ENCODE measurements around the gene PPP6R2.
A peak's percentile ranks its signal among the peaks of the same experiment; 100 is the strongest.

The PPP6R2 gene

DNA sequence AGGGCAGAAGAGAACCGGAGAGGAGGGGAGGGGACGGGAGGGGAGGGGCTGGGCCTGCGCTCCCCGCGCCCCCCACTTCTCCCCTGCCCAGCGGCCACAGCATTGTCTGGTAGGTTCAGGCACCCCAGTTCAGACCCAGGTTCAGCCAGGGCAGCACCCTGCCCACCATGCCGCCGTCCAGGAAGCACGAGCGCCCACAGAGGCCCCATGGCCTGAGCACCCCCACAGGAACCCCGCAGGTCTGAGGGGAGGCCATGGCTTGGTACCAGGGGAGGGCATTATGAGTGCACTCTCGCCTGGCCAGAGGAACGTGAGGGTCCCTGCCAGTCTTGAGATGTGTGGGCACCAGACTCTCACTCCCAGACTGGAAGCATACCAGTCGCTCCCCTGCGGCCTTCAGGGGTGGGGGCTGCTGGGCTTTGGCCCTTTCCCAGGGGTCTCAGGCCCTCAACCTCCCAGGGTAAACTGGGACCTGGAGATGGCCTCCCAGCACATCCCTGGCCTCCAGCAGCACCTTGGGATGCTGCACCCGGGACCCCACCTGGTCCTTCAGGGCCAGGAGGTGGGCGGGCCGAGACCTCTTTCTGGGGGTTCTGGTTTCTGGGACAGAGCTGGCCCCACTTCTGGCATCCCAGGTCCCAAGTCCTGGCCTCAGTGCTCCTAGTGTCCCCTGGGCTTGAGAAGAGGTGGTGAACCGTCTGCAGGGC is 35.1 kb upstream of the PPP6R2 start:
- Histone ChIP-seq H3K4me3 (ENCODE audit: low read length) (peak overlapping the region; percentile 29), H3K4me2 (ENCODE audit: low read length) (peak overlapping the region; percentile 69), H3K9me3 (replicated peaks; ENCODE audit: low read length) (no peaks in the 10 kb centered on the region), H3K27me3 (ENCODE audit: control insufficient read depth, insufficient read depth, low read length) (no peaks in the 10 kb centered on the region), H3K36me3 (ENCODE audit: insufficient read depth, low read length) (peaks cover 5% of the 10 kb centered on the region), H3K9ac (ENCODE audit: low read depth, low read length) (peak overlapping the region; percentile 52), H3K4me1 (ENCODE audit: control insufficient read depth, insufficient read depth, low read length) (peaks cover 45% of the 10 kb centered on the region)

DNA sequence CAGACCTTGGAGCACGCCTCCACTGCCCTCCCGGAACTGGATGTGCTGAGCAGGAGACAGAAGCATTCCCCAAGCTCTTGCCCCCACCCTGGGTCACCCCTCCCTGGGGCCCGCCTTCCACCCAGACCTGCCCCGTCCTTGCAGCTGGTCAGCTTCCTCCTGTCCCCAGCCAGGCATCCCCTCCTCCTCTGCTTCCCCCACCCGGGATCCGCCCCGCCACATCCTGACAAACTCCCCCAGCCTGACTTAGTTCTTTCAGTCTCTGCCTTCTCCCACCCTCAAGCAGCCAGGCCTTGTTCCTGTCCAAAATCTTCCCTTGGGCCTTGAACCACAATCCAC is 34.6 kb upstream of the PPP6R2 start:
- Histone ChIP-seq H3K9ac (ENCODE audit: low read depth, low read length) (peak overlapping the region; percentile 52), H3K4me1 (ENCODE audit: control insufficient read depth, insufficient read depth, low read length) (peaks cover 40% of the 10 kb centered on the region)

DNA sequence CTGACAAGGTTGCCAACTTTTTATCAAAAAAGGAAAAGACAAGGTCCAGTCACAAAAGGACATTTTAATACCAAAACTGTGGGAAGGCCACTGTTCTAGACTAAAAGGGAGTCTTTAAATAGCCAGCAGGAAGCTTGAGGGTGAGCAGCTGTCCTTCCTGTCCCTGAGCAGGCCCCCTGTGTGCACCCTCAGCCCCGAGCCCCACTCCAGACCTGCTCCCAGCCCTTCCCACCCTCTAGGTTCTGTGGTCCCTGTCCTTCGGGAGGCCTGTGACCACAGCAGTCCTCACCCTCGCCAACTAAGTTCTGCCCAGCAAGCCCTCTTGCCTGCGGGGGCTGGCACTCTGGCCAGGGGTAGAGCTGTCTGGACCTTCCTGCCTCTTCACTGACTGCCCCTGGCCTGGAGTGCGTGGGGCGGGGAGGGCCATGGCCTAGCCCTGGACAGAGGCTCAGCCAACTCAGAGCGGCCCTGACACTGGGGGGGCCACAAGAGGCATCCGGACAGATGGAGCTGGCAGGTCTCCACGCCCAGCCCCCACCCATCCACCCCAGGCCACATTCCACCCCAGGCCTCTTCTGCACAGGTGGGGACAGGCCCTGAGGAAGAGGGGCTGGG is 34.0 kb upstream of the PPP6R2 start:
- no peaks in the 10 kb centered on the region for H3K9me3 ChIP-seq (replicated peaks; ENCODE audit: low read length)
- peaks cover 34% of the 10 kb centered on the region for H3K4me1 ChIP-seq (ENCODE audit: control insufficient read depth, insufficient read depth, low read length)
- peak overlapping the region; percentile 52 for H3K9ac ChIP-seq (ENCODE audit: low read depth, low read length)
- H3K4me3 ChIP-seq (ENCODE audit: low read length), result no peak overlapping the region
- H3K36me3 ChIP-seq (ENCODE audit: insufficient read depth, low read length), result peaks cover 5% of the 10 kb centered on the region
- H3K27me3 ChIP-seq (ENCODE audit: control insufficient read depth, insufficient read depth, low read length), result no peaks in the 10 kb centered on the region
- H3K4me2 ChIP-seq (ENCODE audit: low read length), result peak overlapping the region; percentile 69

More for the DNA sequence above, 34.6 kb upstream of the PPP6R2 start:
- peak overlapping the region; percentile 29 for H3K4me3 ChIP-seq (ENCODE audit: low read length)
- H3K4me2 ChIP-seq (ENCODE audit: low read length), result peak overlapping the region; percentile 69
- H3K36me3 ChIP-seq (ENCODE audit: insufficient read depth, low read length), result peaks cover 5% of the 10 kb centered on the region
- H3K9me3 ChIP-seq (replicated peaks; ENCODE audit: low read length), result no peaks in the 10 kb centered on the region
- no peaks in the 10 kb centered on the region for H3K27me3 ChIP-seq (ENCODE audit: control insufficient read depth, insufficient read depth, low read length)

DNA sequence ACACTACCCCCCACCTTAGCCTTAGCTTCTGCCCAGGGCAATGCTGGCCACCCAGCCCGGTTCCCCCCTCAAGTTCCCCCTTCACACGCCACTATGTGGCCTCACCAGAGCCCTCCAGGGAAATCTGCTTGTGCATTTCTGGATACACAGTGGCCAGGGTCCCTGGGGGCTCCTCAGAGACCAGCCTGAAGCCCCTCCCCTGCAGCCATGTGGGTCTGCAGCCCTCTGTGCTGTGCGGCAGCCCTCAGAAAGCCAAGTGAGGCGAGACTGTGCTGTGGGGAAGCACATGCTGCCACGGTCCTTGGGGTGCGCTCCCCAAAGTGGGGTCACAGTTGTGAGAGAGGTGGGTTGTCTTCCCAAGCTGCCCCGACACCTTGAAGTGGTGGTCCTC is 33.5 kb upstream of the PPP6R2 start:
- peaks cover 29% of the 10 kb centered on the region for H3K4me1 ChIP-seq (ENCODE audit: control insufficient read depth, insufficient read depth, low read length)

DNA sequence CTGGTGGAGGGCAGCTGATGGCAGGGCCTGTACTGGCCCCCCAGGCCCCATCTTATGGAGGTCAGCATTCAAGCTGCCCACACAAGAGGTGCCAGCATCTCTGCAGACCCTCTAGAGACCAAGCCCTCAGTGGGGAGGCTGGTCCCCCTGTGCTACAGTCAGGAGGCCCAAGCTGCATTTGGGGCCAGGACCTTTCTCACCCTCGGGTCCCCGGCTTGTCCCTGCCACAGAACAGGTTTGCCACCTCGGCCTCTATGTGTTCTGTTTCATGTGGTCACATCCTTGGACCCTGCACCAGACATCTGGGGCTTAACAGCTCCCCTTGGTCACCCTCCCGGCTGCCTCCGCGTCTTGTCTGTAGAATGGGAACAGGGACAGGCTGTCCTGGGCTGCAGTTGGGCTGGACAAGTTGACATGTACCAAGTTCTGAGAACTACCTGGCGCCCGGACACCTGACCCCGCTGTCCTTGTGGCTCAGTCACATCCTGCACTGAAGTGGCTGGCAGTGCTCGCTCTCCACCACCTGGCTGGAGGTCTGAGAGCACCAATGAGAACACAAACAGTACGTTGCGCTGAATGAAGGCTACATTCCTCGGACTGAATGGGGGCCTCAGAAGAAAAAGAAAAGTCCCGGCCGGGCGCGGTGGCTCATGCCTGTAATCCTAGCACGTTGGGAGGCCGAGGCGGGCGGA is 33.0 kb upstream of the PPP6R2 start:
- Histone ChIP-seq H3K9me3 (replicated peaks; ENCODE audit: low read length) (no peaks in the 10 kb centered on the region), H3K4me2 (ENCODE audit: low read length) (no peak overlapping the region), H3K4me1 (ENCODE audit: control insufficient read depth, insufficient read depth, low read length) (peaks cover 23% of the 10 kb centered on the region), H3K4me3 (ENCODE audit: low read length) (no peak overlapping the region), H3K36me3 (ENCODE audit: insufficient read depth, low read length) (peaks cover 5% of the 10 kb centered on the region), H3K9ac (ENCODE audit: low read depth, low read length) (no peak overlapping the region), H3K27me3 (ENCODE audit: control insufficient read depth, insufficient read depth, low read length) (no peaks in the 10 kb centered on the region)

More for the DNA sequence above, 33.5 kb upstream of the PPP6R2 start:
- no peaks in the 10 kb centered on the region for H3K27me3 ChIP-seq (ENCODE audit: control insufficient read depth, insufficient read depth, low read length)
- H3K9ac ChIP-seq (ENCODE audit: low read depth, low read length), result peak overlapping the region; percentile 52
- no peak overlapping the region for H3K4me3 ChIP-seq (ENCODE audit: low read length)
- H3K36me3 ChIP-seq (ENCODE audit: insufficient read depth, low read length), result peaks cover 5% of the 10 kb centered on the region
- no peaks in the 10 kb centered on the region for H3K9me3 ChIP-seq (replicated peaks; ENCODE audit: low read length)
- no peak overlapping the region for H3K4me2 ChIP-seq (ENCODE audit: low read length)

- Histone ChIP-seq H3K4me1 (ENCODE audit: control insufficient read depth, insufficient read depth, low read length) (peaks cover 19% of the 10 kb centered on the region), H3K36me3 (ENCODE audit: insufficient read depth, low read length) (peaks cover 5% of the 10 kb centered on the region), H3K4me3 (ENCODE audit: low read length) (no peak overlapping the region), H3K4me2 (ENCODE audit: low read length) (no peak overlapping the region), H3K9me3 (replicated peaks; ENCODE audit: low read length) (no peaks in the 10 kb centered on the region), H3K27me3 (ENCODE audit: control insufficient read depth, insufficient read depth, low read length) (no peaks in the 10 kb centered on the region), H3K9ac (ENCODE audit: low read depth, low read length) (no peak overlapping the region)
Measured at GRCh38 chr22:50310949-50311444, 32.1 kb upstream of the PPP6R2 start.

- Histone ChIP-seq H3K36me3 (ENCODE audit: insufficient read depth, low read length) (peaks cover 3% of the 10 kb centered on the region), H3K4me2 (ENCODE audit: low read length) (no peak overlapping the region), H3K27me3 (ENCODE audit: control insufficient read depth, insufficient read depth, low read length) (no peaks in the 10 kb centered on the region), H3K4me1 (ENCODE audit: control insufficient read depth, insufficient read depth, low read length) (peaks cover 19% of the 10 kb centered on the region), H3K9me3 (replicated peaks; ENCODE audit: low read length) (no peaks in the 10 kb centered on the region), H3K9ac (ENCODE audit: low read depth, low read length) (no peak overlapping the region), H3K4me3 (ENCODE audit: low read length) (no peak overlapping the region)
Measured at GRCh38 chr22:50311606-50312351, 31.3 kb upstream of the PPP6R2 start.

- Histone ChIP-seq H3K9ac (ENCODE audit: low read depth, low read length) (no peak overlapping the region), H3K9me3 (replicated peaks; ENCODE audit: low read length) (no peaks in the 10 kb centered on the region), H3K36me3 (ENCODE audit: insufficient read depth, low read length) (no peaks in the 10 kb centered on the region), H3K4me1 (ENCODE audit: control insufficient read depth, insufficient read depth, low read length) (peaks cover 19% of the 10 kb centered on the region), H3K4me3 (ENCODE audit: low read length) (no peak overlapping the region), H3K4me2 (ENCODE audit: low read length) (no peak overlapping the region), H3K27me3 (ENCODE audit: control insufficient read depth, insufficient read depth, low read length) (no peaks in the 10 kb centered on the region)
Measured at GRCh38 chr22:50312371-50312770, 30.8 kb upstream of the PPP6R2 start.

DNA sequence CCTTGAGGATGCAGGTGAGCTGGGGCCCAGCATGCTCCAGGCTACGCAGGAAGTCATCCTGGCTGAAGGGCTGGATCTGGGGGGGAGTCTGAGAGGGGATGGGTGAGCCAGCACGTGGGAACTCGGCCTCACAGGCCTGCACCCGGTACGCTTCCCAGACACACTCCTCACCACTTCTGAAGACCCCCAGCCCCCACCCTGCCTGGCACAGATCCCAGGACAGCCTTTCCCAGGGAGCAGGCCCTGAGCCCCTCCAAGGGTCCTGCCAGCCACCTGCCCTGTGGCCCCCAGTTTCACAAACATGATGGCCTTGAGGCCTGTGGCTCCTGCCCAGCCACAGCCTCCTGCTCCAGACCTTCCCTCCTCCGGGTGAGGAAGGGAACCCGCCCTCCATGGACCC is 30.1 kb upstream of the PPP6R2 start:
- no peak overlapping the region for H3K4me2 ChIP-seq (ENCODE audit: low read length)

DNA sequence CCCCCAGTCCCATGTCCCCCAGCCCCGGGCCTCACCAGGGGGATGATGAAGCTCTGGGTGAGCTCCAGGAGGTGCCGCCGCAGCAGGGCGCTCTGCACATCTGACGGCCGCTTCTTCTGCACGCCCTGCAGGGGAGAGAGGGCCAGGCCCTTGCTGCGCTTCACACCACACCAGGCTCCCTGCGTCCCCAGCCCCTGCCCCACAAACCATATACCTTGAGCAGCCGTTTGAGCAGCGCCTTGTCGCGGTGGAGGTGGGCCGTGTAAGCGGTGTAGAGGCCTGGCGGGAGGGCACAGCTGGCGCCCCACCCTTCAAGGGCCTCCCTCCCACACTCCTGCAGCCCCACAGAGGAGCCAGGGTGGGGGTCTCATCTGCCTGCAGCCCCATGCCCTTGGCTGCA is 29.5 kb upstream of the PPP6R2 start:
- Histone ChIP-seq H3K9me3 (replicated peaks; ENCODE audit: low read length) (no peaks in the 10 kb centered on the region), H3K4me2 (ENCODE audit: low read length) (no peak overlapping the region), H3K4me1 (ENCODE audit: control insufficient read depth, insufficient read depth, low read length) (peaks cover 10% of the 10 kb centered on the region), H3K4me3 (ENCODE audit: low read length) (no peak overlapping the region), H3K9ac (ENCODE audit: low read depth, low read length) (no peak overlapping the region), H3K36me3 (ENCODE audit: insufficient read depth, low read length) (no peaks in the 10 kb centered on the region), H3K27me3 (ENCODE audit: control insufficient read depth, insufficient read depth, low read length) (no peaks in the 10 kb centered on the region)

More for the DNA sequence above, 30.1 kb upstream of the PPP6R2 start:
- Histone ChIP-seq H3K27me3 (ENCODE audit: control insufficient read depth, insufficient read depth, low read length) (no peaks in the 10 kb centered on the region), H3K4me3 (ENCODE audit: low read length) (no peak overlapping the region), H3K9ac (ENCODE audit: low read depth, low read length) (no peak overlapping the region), H3K36me3 (ENCODE audit: insufficient read depth, low read length) (no peaks in the 10 kb centered on the region), H3K9me3 (replicated peaks; ENCODE audit: low read length) (no peaks in the 10 kb centered on the region), H3K4me1 (ENCODE audit: control insufficient read depth, insufficient read depth, low read length) (peaks cover 15% of the 10 kb centered on the region)

GRCh38 chr22:50314081-50314454 is 29.1 kb upstream of the PPP6R2 start:
- H3K9ac ChIP-seq (ENCODE audit: low read depth, low read length), result no peak overlapping the region
- no peak overlapping the region for H3K4me3 ChIP-seq (ENCODE audit: low read length)
- H3K4me2 ChIP-seq (ENCODE audit: low read length), result no peak overlapping the region
- H3K36me3 ChIP-seq (ENCODE audit: insufficient read depth, low read length), result no peaks in the 10 kb centered on the region
- H3K27me3 ChIP-seq (ENCODE audit: control insufficient read depth, insufficient read depth, low read length), result no peaks in the 10 kb centered on the region
- H3K9me3 ChIP-seq (replicated peaks; ENCODE audit: low read length), result no peaks in the 10 kb centered on the region
- H3K4me1 ChIP-seq (ENCODE audit: control insufficient read depth, insufficient read depth, low read length), result peaks cover 5% of the 10 kb centered on the region

All from skeletal muscle satellite cell (primary cell).